Dermis microvascular lymphatic vessel endothelial cell (primary cell): ENCODE results near the gene CCNDBP1. TPM values are rescaled to one million over a fixed set of nuclear protein-coding genes. Genes with fewer than 3 reads are reported as not detected.
"Not testable (repeated sequence)": the region's sequence is repeated elsewhere in the genome, so short reads cannot be mapped to it uniquely, and the experiment has no call there.

Experiments
- DNase-seq, 2 donors: peaks; one replicate each; pipeline versions ENCODE4 v3.0.0 to v3.0.0-alpha.2; 2010; ENCODE audit warnings: low read depth in 2 of 2
- total RNA-seq: library from RNA; depleted of rRNA; stranded (reverse); fragments of >200 nt; gene quantifications from 2 replicates; pipeline ENCODE4 v1.2.1, GENCODE V29; 2014

CCNDBP1 gene
- total RNA-seq, 1 donor from 2014 or later, result 75.9 TPM

GRCh38 chr15:43193710-43194109 is 8.5 kb downstream of the CCNDBP1 start:
- DNase-seq, result no peak

- no peak for DNase-seq
Observed at GRCh38 chr15:43194795-43195194, 9.6 kb downstream of the CCNDBP1 start.

- DNase-seq, result no peak
Observed at GRCh38 chr15:43196760-43197548, 11.8 kb downstream of the CCNDBP1 start.

GRCh38 chr15:43197773-43198172 is 12.6 kb downstream of the CCNDBP1 start:
- DNase-seq, result not testable (repeated sequence)

GRCh38 chr15:43198556-43198955 is 13.4 kb downstream of the CCNDBP1 start:
- not testable (repeated sequence) for DNase-seq

- DNase-seq, result no peak
Observed at GRCh38 chr15:43198992-43199391, 13.8 kb downstream of the CCNDBP1 start.

- no peak for DNase-seq
Observed at GRCh38 chr15:43199945-43200488, 14.8 kb downstream of the CCNDBP1 start.

GRCh38 chr15:43204016-43204901 is 19.1 kb downstream of the CCNDBP1 start:
- peak; percentile 60 to 83 for DNase-seq

- no peak for DNase-seq
Observed at GRCh38 chr15:43206054-43206453, 20.9 kb downstream of the CCNDBP1 start.

- DNase-seq, result no peak
Observed at GRCh38 chr15:43207024-43207423, 21.8 kb downstream of the CCNDBP1 start.

- no peak for DNase-seq
Observed at GRCh38 chr15:43208052-43209002, 23.1 kb downstream of the CCNDBP1 start.

- DNase-seq, result peak in 1 of 2 donors; percentile 16
Observed at GRCh38 chr15:43209059-43209824, 24.0 kb downstream of the CCNDBP1 start.

GRCh38 chr15:43210172-43210745 is 25.1 kb downstream of the CCNDBP1 start:
- DNase-seq, result no peak

GRCh38 chr15:43210807-43211206 is 25.6 kb downstream of the CCNDBP1 start:
- DNase-seq, result no peak

GRCh38 chr15:43211224-43211735 is 26.1 kb downstream of the CCNDBP1 start:
- no peak for DNase-seq

GRCh38 chr15:43212299-43212698 is 27.1 kb downstream of the CCNDBP1 start:
- no peak for DNase-seq

- no peak for DNase-seq
Observed at GRCh38 chr15:43212951-43213350, 27.7 kb downstream of the CCNDBP1 start.

- no peak for DNase-seq
Observed at GRCh38 chr15:43213466-43213865, 28.3 kb downstream of the CCNDBP1 start.

- DNase-seq, result no peak
Observed at GRCh38 chr15:43214169-43214568, 29.0 kb downstream of the CCNDBP1 start.
